Sigmoid colon (tissue), 7 donors: ENCODE measurements around the gene MAPK7. TPM values are rescaled to one million over a fixed set of nuclear protein-coding genes. Genes with fewer than 3 reads are reported as not detected.

Experiments
- DNase-seq: peaks from one replicate; pipeline ENCODE4 v3.0.0-alpha.2; 2019
- H3K27ac ChIP-seq, 4 donors: fragments of 200-600 bp; sonication (generic); one replicate each; pipeline ENCODE4 v1.5.1; 2016 to 2019; ENCODE audit warnings: mild to moderate bottlenecking in 1 of 4
- H3K27me3 ChIP-seq, 3 donors: fragments of 200-600 bp; sonication (generic); one replicate each; pipeline ENCODE4 v1.5.1; 2019; ENCODE audit warnings: mild to moderate bottlenecking in 1 of 3
- H3K36me3 ChIP-seq, 4 donors: fragments of 200-600 bp; sonication (generic); one replicate each; pipeline ENCODE4 v1.5.1; 2016 to 2019
- H3K4me1 ChIP-seq, 4 donors: fragments of 200-600 bp; sonication (generic); one replicate each; pipeline ENCODE4 v1.5.1; 2017 to 2019
- H3K4me3 ChIP-seq, 4 donors: fragments of 200-600 bp; sonication (generic); one replicate each; pipeline ENCODE4 v1.5.1; 2017 to 2019; ENCODE audit warnings: mild to moderate bottlenecking in 2 of 4, moderate library complexity in 1 of 4
- H3K9me3 ChIP-seq, 4 donors: fragments of 200-600 bp in 3 of 4; sonication (generic) in 3 of 4; one replicate each; pipeline versions ENCODE4 v1.5.1 to v1.6.1; 2013 to 2019
- EP300 ChIP-seq, 4 donors: sonication (generic); formaldehyde crosslinking; IDR thresholded peaks; one replicate each; pipeline ENCODE4 v1.6.1; 2017; ENCODE audit warnings: antibody characterized with exemption in 4 of 4
- POLR2A ChIP-seq, 2 donors: fragments of 450-650 bp; IDR thresholded peaks; one replicate each; pipeline ENCODE4 v1.6.1; 2016; ENCODE audit warnings: antibody characterized with exemption in 2 of 2, mild to moderate bottlenecking in 2 of 2, moderate library complexity in 2 of 2
- POLR2AphosphoS5 ChIP-seq, 4 donors: sonication (generic); formaldehyde crosslinking; IDR thresholded peaks; one replicate each; pipeline ENCODE4 v1.6.1; 2017; ENCODE audit warnings: antibody characterized with exemption in 4 of 4
- WGBS, 2 donors: extraction: QIAGEN DNeasy Blood & Tissue Kit; methylation state at CpG; one replicate each; pipeline ENCODE4 v1.1.7; 2013; 5-methylcytosine and 5-hydroxymethylcytosine counted together
- intact Hi-C: fragments of 100-400 bp; cut with DNase I; formaldehyde crosslinking; loops from one replicate; pipeline ENCODE4 v1.15.1; 2023
- polyA plus RNA-seq, 3 donors: library from polyadenylated mRNA; stranded (reverse); fragments of 200-250 nt; gene quantifications; one replicate each; pipeline ENCODE4 v1.2.3, GENCODE V29; 2013
- total RNA-seq, 4 donors: library from RNA; depleted of rRNA; stranded (reverse); fragments of >200 nt; gene quantifications; one replicate each; pipeline ENCODE4 v1.1.0, GENCODE V29; 2016
- TF ChIP-seq, protein P1 (sequence below), 4 experiments: fragments of 450-650 bp in 3 of 4; fragments of 200-600 bp in 1 of 4; IDR thresholded peaks; one replicate each; pipeline ENCODE4 v1.5.1; 2016 to 2019; ENCODE audit warnings: antibody characterized with exemption in 4 of 4, mild to moderate bottlenecking in 3 of 4, moderate library complexity in 2 of 4
- donor health status: healthy with polysubstance abuse.
- donor health status: Bipolar disorder and iron deficiency.
- donor health status: healthy.

Gene MAPK7
- total and polyA plus RNA-seq, 7 donors: 18.3 to 45.7 (median 28.5) TPM

DNA sequence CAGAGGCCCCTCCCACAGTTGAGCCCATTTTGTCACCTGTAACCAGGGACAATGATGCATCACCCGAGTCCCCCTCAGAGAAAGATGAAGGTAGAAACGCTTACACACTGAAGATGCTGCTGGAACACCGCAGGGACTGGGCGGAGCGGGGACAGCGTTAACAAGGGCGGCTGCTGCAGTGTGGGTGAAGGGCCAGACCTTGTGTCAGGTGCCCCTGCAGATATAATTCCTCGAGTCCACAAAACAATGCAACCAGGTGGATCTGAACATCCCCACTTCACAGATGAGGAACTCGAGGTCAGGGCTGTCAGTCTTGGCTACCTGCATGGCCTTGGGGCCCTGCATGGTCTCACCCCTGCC, 6.3 kb upstream of the MAPK7 start:
- 83 to 84% methylated on average over 9 of the region's 9 CpGs for WGBS, 2 donors
- intact Hi-C loops: no loop called here

DNA sequence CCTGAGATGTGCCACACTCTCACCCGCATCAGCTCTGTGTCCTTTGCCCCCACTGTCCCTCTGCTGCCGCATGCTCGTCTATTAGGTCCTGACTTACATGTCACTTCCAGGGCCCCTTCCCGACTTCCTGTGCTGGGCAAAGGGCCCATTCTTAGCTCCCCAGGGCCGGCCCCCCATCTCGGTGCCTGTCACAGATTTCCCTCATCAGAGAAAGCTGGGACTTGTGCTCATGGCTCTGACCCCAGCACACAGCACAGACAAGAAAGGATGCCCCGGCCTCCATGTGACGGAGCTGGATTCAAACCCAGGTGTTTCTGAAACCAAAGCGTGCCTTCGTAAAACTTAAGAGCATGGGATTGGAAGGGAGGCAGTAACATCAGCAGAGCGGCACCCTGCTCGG, 5.9 kb upstream of the MAPK7 start:
- peaks cover 0 to 9% (median 6%) of the 10 kb centered on the region in 4 donors for H3K4me1 ChIP-seq
- H3K36me3 ChIP-seq: no peaks in the 10 kb centered on the region
- intact Hi-C loops: no loop called here
- H3K27ac ChIP-seq: no peak overlapping the region
- 83 to 90% methylated on average over 12 of the region's 12 CpGs for WGBS, 2 donors
- no peak overlapping the region for H3K4me3 ChIP-seq
- peak; percentile 50 for DNase-seq
- no peaks in the 10 kb centered on the region for H3K27me3 ChIP-seq
- no peaks in the 10 kb centered on the region for H3K9me3 ChIP-seq
- TF ChIP-seq POLR2A (IDR thresholded peaks at IDR 0.05) (no peak), EP300 (IDR thresholded peaks at IDR 0.05) (no peak), POLR2AphosphoS5 (IDR thresholded peaks at IDR 0.05) (no peak)
- TF ChIP-seq, protein P1, sequence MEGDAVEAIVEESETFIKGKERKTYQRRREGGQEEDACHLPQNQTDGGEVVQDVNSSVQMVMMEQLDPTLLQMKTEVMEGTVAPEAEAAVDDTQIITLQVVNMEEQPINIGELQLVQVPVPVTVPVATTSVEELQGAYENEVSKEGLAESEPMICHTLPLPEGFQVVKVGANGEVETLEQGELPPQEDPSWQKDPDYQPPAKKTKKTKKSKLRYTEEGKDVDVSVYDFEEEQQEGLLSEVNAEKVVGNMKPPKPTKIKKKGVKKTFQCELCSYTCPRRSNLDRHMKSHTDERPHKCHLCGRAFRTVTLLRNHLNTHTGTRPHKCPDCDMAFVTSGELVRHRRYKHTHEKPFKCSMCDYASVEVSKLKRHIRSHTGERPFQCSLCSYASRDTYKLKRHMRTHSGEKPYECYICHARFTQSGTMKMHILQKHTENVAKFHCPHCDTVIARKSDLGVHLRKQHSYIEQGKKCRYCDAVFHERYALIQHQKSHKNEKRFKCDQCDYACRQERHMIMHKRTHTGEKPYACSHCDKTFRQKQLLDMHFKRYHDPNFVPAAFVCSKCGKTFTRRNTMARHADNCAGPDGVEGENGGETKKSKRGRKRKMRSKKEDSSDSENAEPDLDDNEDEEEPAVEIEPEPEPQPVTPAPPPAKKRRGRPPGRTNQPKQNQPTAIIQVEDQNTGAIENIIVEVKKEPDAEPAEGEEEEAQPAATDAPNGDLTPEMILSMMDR (IDR thresholded peaks at IDR 0.05): no peak

More for the DNA sequence above, 6.3 kb upstream of the MAPK7 start:
- H3K27ac ChIP-seq: no peak overlapping the region
- no peaks in the 10 kb centered on the region for H3K27me3 ChIP-seq
- H3K4me3 ChIP-seq: no peak overlapping the region
- peaks cover 0 to 5% (median 3%) of the 10 kb centered on the region in 4 donors for H3K4me1 ChIP-seq
- H3K9me3 ChIP-seq: no peaks in the 10 kb centered on the region
- TF ChIP-seq POLR2AphosphoS5 (IDR thresholded peaks at IDR 0.05) (no peak), POLR2A (IDR thresholded peaks at IDR 0.05) (no peak), EP300 (IDR thresholded peaks at IDR 0.05) (no peak)
- TF ChIP-seq, protein P1 (IDR thresholded peaks at IDR 0.05): no peak
- no peaks in the 10 kb centered on the region for H3K36me3 ChIP-seq
- peak; percentile 17 for DNase-seq

DNA sequence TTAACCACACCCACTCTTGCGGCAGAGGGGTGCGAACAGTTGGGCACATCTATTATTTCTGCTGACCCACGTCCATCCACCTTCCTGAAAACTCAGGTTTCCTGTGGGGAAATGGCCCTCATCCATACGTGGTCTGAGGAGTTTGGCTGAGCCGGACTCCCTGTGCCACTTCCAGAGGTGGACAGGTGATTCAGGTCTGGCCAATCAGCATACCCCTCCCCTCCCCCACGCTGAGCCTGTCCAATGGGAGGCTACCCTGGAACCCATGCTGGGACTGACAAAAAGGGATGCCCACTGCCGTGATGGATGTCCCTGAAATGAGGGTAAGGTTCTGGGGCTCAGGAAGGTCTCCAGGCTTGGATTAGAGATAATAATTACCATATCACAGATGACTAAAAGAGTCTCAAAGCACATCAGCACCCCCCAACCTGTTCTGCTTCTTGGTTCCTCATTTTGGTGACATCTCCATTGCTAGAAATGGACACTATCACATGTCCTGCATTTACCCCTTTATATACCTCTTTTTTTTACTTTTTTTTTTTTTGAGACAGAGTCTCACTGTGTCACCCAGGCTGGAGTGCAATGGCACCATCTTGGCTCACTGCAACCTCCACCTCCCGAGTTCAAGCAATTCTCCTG, 5.3 kb upstream of the MAPK7 start:
- 84 to 87% methylated on average over 8 of the region's 8 CpGs for whole genome bisulfite sequencing, 2 donors
- Histone ChIP-seq H3K36me3 (no peaks in the 10 kb centered on the region), H3K9me3 (no peaks in the 10 kb centered on the region), H3K4me1 (peaks cover 0 to 9% (median 6%) of the 10 kb centered on the region in 4 donors), H3K4me3 (no peak overlapping the region), H3K27ac (no peak overlapping the region), H3K27me3 (no peaks in the 10 kb centered on the region)
- TF ChIP-seq EP300 (IDR thresholded peaks at IDR 0.05) (no peak), POLR2A (IDR thresholded peaks at IDR 0.05) (no peak), POLR2AphosphoS5 (IDR thresholded peaks at IDR 0.05) (no peak)
- TF ChIP-seq, protein P1 (IDR thresholded peaks at IDR 0.05): no peak
- intact Hi-C loops: no loop called here
- DNase-seq: peak; percentile 50

DNA sequence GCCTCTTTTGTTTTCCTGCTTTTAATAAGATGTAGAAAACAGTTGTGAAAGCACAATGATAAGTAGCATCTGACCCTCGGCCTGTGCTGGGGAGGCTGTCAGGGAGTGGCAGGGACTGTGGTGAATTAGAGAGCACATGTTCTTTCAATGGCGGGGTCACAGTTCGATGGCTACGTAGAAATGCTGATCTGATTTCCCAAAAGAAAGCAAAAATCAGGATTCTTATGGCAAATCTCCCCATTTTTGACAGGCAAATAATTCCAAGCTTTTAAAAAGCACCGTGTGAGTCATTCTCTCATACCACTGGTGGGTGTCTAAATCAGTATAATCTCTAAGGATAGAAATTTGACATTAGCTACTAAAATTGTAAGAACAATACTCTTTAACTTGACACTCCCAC, 4.2 kb upstream of the MAPK7 start:
- DNase-seq: peak; percentile 46
- 81 to 89% methylated on average over 5 of the region's 5 CpGs for WGBS, 2 donors
- Histone ChIP-seq H3K27me3 (no peaks in the 10 kb centered on the region), H3K36me3 (no peaks in the 10 kb centered on the region), H3K4me1 (peaks cover 0 to 13% (median 11%) of the 10 kb centered on the region in 4 donors), H3K27ac (no peak overlapping the region), H3K4me3 (no peak overlapping the region), H3K9me3 (no peaks in the 10 kb centered on the region)
- no peak for TF ChIP-seq EP300 (IDR thresholded peaks at IDR 0.05)
- TF ChIP-seq, protein P1 (IDR thresholded peaks at IDR 0.05): no peak
- no peak for TF ChIP-seq POLR2A (IDR thresholded peaks at IDR 0.05)
- TF ChIP-seq POLR2AphosphoS5 (IDR thresholded peaks at IDR 0.05): no peak
- intact Hi-C loops: no loop called here

DNA sequence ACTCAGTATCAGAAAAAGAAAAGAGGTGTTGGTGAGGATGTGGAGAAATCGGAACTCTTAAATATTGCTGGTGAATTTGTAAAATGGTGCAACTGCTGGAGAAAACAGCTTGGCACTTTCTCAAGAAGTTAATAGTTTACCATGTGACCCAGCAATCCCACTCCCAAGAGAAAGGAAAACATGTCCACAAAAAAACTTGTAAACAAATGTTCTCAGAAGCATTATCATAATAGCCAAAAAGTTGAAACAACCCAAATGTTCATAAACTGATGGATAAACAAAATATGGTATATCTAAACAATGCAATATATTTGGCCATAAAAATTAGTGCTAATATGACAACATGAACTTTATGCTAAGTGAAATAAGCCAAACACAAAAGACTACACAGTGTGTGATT, 2.6 kb upstream of the MAPK7 start:
- Histone ChIP-seq H3K4me3 (no peak overlapping the region), H3K4me1 (peaks cover 0 to 29% (median 22%) of the 10 kb centered on the region in 4 donors), H3K9me3 (no peaks in the 10 kb centered on the region), H3K36me3 (peaks cover 3 to 14% (median 8%) of the 10 kb centered on the region in 4 donors), H3K27me3 (no peaks in the 10 kb centered on the region), H3K27ac (no peak overlapping the region)
- TF ChIP-seq, protein P1 (IDR thresholded peaks at IDR 0.05): no peak
- TF ChIP-seq EP300 (IDR thresholded peaks at IDR 0.05): no peak
- TF ChIP-seq POLR2A (IDR thresholded peaks at IDR 0.05): no peak
- no peak for TF ChIP-seq POLR2AphosphoS5 (IDR thresholded peaks at IDR 0.05)
- WGBS, 2 donors: 89 to 91% methylated on average over 1 of the region's 1 CpG
- no peak for DNase-seq
- intact Hi-C loops: loop anchor here (5.0 kb wide), 2 partner anchors 72 to 132 kb away; no protein-coding TSS in a partner anchor
